B cell (primary cell): ENCODE data around the gene DNAAF1.

Experiments used
- EZH2 ChIP-seq: IDR thresholded peaks from 2 replicates; pipeline ENCODE4 v1.6.1; 2012; ENCODE audit warnings: borderline replicate concordance, low read depth, mild to moderate bottlenecking, moderate library complexity, low read length; ENCODE audit not compliant: insufficient read depth, poor library complexity, severe bottlenecking
- TF ChIP-seq, protein P1 (sequence below): fragments of 200-600 bp; IDR thresholded peaks from one replicate; pipeline ENCODE4 v1.8.0; 2022; ENCODE audit warnings: antibody characterized with exemption, mild to moderate bottlenecking

- TF ChIP-seq, protein P1, sequence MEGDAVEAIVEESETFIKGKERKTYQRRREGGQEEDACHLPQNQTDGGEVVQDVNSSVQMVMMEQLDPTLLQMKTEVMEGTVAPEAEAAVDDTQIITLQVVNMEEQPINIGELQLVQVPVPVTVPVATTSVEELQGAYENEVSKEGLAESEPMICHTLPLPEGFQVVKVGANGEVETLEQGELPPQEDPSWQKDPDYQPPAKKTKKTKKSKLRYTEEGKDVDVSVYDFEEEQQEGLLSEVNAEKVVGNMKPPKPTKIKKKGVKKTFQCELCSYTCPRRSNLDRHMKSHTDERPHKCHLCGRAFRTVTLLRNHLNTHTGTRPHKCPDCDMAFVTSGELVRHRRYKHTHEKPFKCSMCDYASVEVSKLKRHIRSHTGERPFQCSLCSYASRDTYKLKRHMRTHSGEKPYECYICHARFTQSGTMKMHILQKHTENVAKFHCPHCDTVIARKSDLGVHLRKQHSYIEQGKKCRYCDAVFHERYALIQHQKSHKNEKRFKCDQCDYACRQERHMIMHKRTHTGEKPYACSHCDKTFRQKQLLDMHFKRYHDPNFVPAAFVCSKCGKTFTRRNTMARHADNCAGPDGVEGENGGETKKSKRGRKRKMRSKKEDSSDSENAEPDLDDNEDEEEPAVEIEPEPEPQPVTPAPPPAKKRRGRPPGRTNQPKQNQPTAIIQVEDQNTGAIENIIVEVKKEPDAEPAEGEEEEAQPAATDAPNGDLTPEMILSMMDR: no peak
- TF ChIP-seq EZH2: no peak
Observed at GRCh38 chr16:84207251-84207650, 62.1 kb downstream of the DNAAF1 start.
